Uterus (tissue), 2 donors: ENCODE results near the gene ACAP3.

Experiments used
- POLR2A ChIP-seq, 2 donors: fragments of 450-650 bp; IDR thresholded peaks; one replicate each; pipeline ENCODE4 v1.6.1; 2016; ENCODE audit warnings: antibody characterized with exemption in 2 of 2, mild to moderate bottlenecking in 1 of 2, moderate library complexity in 1 of 2
- TF ChIP-seq, protein P1 (sequence below), 4 experiments: fragments of 200-600 bp in 2 of 4; fragments of 450-650 bp in 2 of 4; sonication (generic) in 2 of 4; IDR thresholded peaks; one replicate each; pipeline ENCODE4 v1.5.1; 2016 to 2019; ENCODE audit warnings: antibody characterized with exemption in 4 of 4, mild to moderate bottlenecking in 2 of 4, moderate library complexity in 1 of 4

DNA sequence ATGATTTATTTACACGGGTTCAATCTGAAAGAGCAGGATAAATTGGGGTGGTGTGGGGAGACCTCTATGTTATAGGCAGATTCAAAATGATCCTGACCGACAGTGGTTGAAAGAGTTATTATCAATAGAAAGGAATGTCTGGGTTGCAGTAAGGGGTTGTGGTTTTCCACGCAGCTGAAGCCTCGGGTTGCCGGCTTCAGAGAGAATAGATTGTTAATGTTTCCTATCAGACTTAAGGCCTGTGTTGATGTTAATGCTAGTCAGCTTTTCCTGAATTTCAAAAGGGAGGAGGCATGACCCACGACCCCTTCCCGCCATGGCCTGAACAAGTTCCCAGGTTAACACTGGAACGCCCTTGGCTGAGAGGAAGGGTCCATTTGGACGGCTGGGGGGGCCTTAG, 31.9 kb downstream of the ACAP3 start:
- TF ChIP-seq POLR2A (IDR thresholded peaks at IDR 0.05): no peak
- TF ChIP-seq, protein P1, sequence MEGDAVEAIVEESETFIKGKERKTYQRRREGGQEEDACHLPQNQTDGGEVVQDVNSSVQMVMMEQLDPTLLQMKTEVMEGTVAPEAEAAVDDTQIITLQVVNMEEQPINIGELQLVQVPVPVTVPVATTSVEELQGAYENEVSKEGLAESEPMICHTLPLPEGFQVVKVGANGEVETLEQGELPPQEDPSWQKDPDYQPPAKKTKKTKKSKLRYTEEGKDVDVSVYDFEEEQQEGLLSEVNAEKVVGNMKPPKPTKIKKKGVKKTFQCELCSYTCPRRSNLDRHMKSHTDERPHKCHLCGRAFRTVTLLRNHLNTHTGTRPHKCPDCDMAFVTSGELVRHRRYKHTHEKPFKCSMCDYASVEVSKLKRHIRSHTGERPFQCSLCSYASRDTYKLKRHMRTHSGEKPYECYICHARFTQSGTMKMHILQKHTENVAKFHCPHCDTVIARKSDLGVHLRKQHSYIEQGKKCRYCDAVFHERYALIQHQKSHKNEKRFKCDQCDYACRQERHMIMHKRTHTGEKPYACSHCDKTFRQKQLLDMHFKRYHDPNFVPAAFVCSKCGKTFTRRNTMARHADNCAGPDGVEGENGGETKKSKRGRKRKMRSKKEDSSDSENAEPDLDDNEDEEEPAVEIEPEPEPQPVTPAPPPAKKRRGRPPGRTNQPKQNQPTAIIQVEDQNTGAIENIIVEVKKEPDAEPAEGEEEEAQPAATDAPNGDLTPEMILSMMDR (IDR thresholded peaks at IDR 0.05): no peak
